22Rv1 (cell line): ENCODE data around the gene PTPRZ1.

Experiments
- H3K27ac ChIP-seq: fragments of 450-650 bp; 2 replicates; pipeline ENCODE4 v1.5.1; 2017
- CTCF ChIP-seq: fragments of 450-650 bp; IDR thresholded peaks from 2 replicates; pipeline ENCODE4 v1.5.1; 2017; ENCODE audit warnings: mild to moderate bottlenecking
- ZFX ChIP-seq: fragments of 450-650 bp; IDR thresholded peaks from 2 replicates; pipeline ENCODE4 v1.6.1; 2017; ENCODE audit warnings: antibody characterized with exemption, borderline replicate concordance

PTPRZ1 gene

DNA sequence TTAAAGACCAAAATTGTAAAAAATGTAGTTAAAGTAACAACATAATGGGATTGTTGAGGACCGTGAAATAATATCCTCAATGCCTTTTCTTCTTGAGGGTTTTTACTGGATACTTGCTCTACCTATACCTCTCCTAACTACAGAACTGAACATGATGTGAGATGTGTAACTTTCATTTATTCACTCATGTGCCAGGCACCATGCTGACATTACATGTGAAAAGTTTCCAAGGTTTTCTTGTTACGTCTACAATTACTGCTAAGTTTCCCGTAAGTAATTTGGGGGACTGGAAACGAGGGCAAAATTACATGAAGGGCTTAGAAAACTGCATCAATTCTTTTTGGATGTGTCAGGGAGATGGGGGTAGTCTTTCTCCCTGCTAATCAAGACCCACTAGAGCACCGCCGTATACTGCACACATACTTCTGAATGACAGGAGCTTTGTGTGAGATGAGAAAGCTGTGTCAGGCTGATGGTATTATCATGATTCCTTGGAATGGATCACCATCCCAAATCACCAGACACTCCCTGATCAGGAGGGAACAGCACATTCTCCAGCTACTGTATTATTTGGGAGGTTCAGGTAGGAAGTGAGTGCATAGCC lies 41.8 kb downstream of the PTPRZ1 start:
- TF ChIP-seq CTCF (no peak), ZFX (no peak)
- H3K27ac ChIP-seq = no peak overlapping the region

GRCh38 chr7:121916211-121916610 lies 43.2 kb downstream of the PTPRZ1 start:
- H3K27ac ChIP-seq = no peak overlapping the region
- no peak for TF ChIP-seq ZFX
- no peak for TF ChIP-seq CTCF

- TF ChIP-seq CTCF (no peak), ZFX (no peak)
- no peak overlapping the region for H3K27ac ChIP-seq
These were observed 47.0 kb downstream of the PTPRZ1 start for GRCh38 chr7:121919986-121920385.

- H3K27ac ChIP-seq = no peak overlapping the region
- no peak for TF ChIP-seq ZFX
- TF ChIP-seq CTCF = no peak
These were observed 51.6 kb downstream of the PTPRZ1 start for GRCh38 chr7:121924269-121925186.

- no peak overlapping the region for H3K27ac ChIP-seq
- TF ChIP-seq ZFX = no peak
- TF ChIP-seq CTCF = no peak
These were observed 58.4 kb downstream of the PTPRZ1 start for GRCh38 chr7:121931149-121931902.

- no peak overlapping the region for H3K27ac ChIP-seq
- TF ChIP-seq ZFX (no peak), CTCF (no peak)
These were observed 59.8 kb downstream of the PTPRZ1 start for GRCh38 chr7:121932768-121933167.
